Measurements from ENCODE around the gene GADD45B.

The GADD45B gene

GRCh38 chr19:2474232-2475017 lies 1.5 kb upstream of the GADD45B start:
- H3K4me3 ChIP-seq (ENCODE audit: low read length): peak overlapping the region; percentile 76
- peak; percentile 83 for DNase-seq (ENCODE audit: low read depth)
- peak; percentile 65 for TF ChIP-seq CTCF (conservative IDR thresholded peaks at IDR 0.05; ENCODE audit: low read length)

- peak; percentile 58 for DNase-seq (ENCODE audit: low read depth)
- no peak for TF ChIP-seq CTCF (conservative IDR thresholded peaks at IDR 0.05; ENCODE audit: low read length)
- H3K4me3 ChIP-seq (ENCODE audit: low read length): peak overlapping the region; percentile 76
These were observed 767 bp upstream of the GADD45B start for GRCh38 chr19:2475018-2475701.

- H3K4me3 ChIP-seq (ENCODE audit: low read length): peak overlapping the region; percentile 100
- TF ChIP-seq CTCF (conservative IDR thresholded peaks at IDR 0.05; ENCODE audit: low read length): no peak
These were observed 669 bp downstream of the GADD45B start for GRCh38 chr19:2476451-2477140.

GRCh38 chr19:2477141-2477710 lies 1.3 kb downstream of the GADD45B start:
- TF ChIP-seq CTCF (conservative IDR thresholded peaks at IDR 0.05; ENCODE audit: low read length): no peak
- no peak for DNase-seq (ENCODE audit: low read depth)
- peak overlapping the region; percentile 100 for H3K4me3 ChIP-seq (ENCODE audit: low read length)

More at GRCh38 chr19:2476451-2477140, 669 bp downstream of the GADD45B start:
- DNase-seq (ENCODE audit: low read depth): peak; percentile 48

- no peak; the same call in 1 of the 2 replicates for TF ChIP-seq CTCF (conservative IDR thresholded peaks at IDR 0.05; ENCODE audit: low read length)
- DNase-seq (ENCODE audit: low read depth): peak; percentile 60
- peak overlapping the region; percentile 100 for H3K4me3 ChIP-seq (ENCODE audit: low read length)
These were observed 1.8 kb downstream of the GADD45B start for GRCh38 chr19:2477732-2478191.

- peak overlapping the region; percentile 100 for H3K4me3 ChIP-seq (ENCODE audit: low read length)
- TF ChIP-seq CTCF (conservative IDR thresholded peaks at IDR 0.05; ENCODE audit: low read length): peak; percentile 24
- DNase-seq (ENCODE audit: low read depth): peak; percentile 79
These were observed 2.4 kb downstream of the GADD45B start for GRCh38 chr19:2478278-2478755.
